ENCODE results near the gene EBF3.

Gene EBF3

DNA sequence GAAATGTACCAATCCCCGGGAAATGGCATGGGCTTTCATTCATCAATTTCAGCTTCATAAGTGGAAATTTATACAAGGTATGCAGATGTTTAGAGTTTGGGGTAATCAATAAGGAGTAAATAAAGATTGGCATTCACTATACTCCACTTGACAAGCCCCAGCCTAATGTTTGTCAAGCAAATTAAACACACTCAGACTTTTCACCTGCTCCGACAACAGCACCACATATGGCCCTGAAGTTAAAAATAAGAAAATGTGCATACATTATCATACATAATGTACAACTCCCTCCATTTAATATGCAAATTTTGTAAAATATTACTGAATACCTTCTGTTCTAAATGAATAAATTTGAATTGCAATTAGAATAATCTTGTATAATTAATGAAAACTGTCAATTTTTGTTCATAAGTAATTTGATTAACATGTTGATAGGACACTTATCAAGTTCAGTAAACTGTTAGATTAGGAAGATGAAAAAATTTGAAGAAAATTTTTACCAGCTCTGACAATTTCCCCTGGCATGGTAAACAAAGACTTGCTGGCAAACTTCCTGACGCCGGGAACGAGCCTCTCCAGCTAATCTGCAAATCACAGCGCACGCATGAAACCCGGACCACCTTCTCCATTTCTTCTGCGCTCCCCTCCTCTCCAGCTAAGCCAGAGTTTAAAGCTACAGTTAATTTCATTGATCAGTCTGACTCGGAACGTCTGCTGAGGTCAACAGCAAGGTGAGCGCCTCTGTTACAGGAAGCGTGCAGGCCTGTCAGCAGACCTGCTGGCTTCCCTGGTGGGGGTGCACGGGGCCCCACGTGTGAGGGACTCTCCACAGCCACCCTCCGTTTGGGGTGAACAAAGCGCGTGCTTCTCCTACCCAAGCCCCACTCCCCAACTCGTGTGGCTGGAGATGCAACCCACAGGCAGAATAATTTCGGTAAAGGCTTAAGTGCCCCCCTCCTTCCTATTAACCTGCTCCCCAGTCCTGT is 70.7 kb downstream of the EBF3 start:
- DNase-seq (ENCODE audit: insufficient read length, low spot score) (no peak), FAIRE-seq (no peak)

DNA sequence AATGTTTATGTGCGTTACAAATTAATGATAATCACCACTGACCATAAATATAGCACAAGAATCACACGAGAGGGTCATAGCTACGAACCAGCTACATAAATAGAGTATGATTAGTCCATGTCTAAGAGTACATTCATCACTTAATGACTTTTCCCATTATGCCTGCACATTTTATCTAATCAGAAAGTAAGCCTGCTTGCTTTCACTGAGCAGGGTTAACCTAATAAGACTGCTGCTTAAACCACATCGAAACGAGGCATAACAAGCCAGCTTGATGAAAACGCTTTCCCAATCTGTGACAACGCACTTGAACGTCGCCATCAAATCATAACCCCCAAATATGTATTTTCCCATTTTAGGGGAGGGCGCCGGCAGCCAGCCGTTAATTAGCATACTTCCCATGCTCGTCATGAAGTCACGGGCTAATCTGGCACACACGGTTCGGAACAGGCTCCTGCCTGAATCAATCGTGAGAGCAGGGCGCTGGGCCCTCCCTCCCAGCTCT is 71.5 kb downstream of the EBF3 start:
- DNase-seq (ENCODE audit: insufficient read length, low spot score) (no peak), FAIRE-seq (no peak)

DNA sequence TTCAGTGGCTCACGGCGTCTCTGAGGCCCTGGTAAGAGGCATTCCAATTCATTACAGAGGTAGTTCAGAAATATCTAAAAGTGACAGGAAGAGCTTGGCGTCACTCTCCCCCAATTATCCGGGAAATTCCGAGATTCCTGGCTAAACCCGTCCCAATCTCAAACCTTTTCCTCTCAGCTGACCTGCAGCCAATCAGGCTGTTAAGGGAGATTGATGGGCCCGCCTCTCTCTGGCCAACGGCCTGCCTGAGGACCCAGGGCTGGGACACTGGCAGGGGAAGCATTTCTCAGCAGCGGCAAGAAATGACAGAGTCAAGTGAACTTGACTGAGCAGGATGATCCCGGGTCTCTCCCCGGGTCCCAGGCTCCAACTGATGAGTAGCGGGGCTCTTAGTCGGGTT is 72.3 kb downstream of the EBF3 start:
- DNase-seq (ENCODE audit: insufficient read length, low spot score) (no peak), FAIRE-seq (no peak)

DNA sequence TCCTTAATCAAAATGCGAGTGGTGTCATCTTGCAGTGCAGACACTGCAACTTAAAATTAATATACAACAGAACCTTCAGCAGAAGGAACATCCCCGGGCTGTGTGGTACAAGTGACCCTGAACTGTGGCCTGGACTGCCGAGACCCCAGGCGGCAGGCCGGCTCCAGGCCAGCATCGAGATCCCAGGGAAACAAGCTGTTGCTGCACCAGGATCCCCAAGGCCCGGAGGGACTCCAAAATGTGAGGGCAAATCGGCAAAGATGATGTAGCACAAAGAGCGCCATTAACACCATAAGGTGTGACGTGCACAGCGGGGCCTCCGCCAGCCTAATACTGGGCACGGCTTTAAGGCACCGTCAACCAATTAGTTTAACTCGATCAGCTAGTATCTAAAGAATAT is 73.9 kb downstream of the EBF3 start:
- no peak for DNase-seq (ENCODE audit: insufficient read length, low spot score)
- FAIRE-seq = no peak

DNA sequence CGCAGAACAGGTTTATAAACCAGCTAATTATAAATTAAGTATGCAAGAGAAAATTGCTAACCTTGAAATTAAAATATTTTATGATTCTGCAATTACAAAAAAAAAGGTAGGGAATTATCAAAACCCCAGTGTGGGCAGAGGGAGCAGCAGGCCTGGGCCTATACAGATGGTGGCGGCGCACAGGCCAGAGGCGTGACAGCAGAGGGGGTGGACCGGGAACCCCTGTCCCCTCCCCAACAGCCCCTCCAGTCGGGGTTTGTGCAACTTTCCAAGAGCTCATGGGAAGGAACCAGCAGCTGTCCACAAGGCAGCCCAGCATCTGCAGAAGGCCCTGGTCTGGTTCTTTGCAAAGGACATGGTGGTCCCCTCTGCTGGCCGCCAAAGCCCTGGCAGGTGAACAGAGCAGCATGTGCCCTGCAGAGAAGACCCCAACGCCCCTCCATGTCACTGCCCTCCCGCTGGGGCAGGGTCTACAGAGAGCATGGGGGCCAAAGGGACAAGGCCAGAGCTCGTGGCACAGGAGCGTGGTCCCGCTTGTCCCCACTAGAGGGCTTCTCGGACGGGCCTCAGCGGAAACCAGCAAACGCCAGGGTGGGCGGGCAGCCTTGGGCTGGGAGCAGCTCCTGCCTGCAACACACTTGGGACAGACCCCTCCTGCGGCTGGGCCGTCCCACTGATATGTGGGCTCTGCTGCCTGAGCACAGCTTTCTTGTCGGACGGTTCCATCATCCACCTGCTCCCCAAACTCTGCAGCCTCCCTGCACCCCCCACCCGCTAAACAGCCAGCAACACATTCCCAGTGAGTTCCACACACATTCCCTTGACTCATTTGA is 75.1 kb downstream of the EBF3 start:
- no peak for FAIRE-seq
- peak; percentile 72 for DNase-seq (ENCODE audit: insufficient read length, low spot score)

DNA sequence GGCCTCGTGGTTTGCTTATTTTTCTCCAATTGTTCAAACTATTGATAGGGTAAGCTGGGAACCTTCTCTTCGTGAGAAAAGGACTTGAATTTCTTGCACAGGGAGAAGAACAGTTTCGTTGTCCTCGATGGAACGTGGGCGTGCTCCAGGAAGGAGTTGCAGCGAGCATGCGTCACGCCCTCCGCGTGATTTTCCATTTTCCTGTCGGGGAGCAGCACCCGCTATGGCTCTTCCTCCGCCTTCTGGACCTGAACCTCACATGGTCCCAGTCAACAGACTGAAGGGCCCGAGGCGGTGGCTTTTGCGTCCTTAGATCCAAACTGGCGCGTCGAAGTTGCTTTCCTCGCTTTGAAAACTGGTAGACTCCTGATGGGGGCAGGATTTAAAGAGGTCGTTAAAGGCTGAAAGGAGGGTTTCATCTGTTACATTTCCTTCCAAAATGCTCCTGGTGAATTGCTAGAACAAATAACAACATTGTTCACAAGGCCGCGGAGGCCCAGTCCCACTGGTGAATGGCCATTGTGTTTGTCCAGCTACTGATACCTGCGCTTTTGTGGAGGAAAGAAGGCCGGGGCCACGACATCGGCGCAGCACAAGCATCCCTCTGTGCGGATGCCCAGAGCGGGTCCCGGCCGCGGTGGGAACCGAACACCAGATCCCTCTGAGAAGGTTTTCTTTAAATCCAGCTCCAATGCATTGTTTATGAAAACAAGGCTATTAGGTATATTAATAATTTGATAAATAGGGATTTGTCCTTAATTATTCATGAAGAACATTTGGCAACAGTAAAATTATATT is 75.9 kb downstream of the EBF3 start:
- FAIRE-seq (no peak), DNase-seq (ENCODE audit: insufficient read length, low spot score) (no peak)

GRCh38 chr10:129887381-129887905 is 76.6 kb downstream of the EBF3 start:
- no peak for FAIRE-seq
- no peak for DNase-seq (ENCODE audit: insufficient read length, low spot score)

GRCh38 chr10:129886263-129886662 is 77.8 kb downstream of the EBF3 start:
- FAIRE-seq (no peak), DNase-seq (ENCODE audit: insufficient read length, low spot score) (no peak)

DNA sequence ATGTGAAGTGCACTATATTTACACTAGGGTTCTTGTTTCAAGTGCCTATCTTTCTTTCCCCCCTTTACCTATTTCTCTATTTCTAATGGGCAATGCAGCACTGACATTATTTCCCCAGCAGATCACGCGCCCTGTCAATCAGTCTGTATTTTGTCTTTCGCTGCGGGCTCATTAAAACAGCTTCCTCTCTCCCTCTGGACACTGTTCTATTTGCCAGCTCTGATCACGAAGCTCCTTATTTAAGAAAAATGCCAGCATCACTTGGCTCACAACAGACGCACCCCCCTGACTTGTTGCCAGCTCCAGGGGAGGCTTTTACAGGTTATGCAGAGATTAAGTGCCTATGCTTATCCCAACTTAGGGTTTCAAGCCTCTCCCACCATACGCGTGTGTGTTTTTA is 78.5 kb downstream of the EBF3 start:
- DNase-seq (ENCODE audit: insufficient read length, low spot score) (no peak), FAIRE-seq (no peak)

DNA sequence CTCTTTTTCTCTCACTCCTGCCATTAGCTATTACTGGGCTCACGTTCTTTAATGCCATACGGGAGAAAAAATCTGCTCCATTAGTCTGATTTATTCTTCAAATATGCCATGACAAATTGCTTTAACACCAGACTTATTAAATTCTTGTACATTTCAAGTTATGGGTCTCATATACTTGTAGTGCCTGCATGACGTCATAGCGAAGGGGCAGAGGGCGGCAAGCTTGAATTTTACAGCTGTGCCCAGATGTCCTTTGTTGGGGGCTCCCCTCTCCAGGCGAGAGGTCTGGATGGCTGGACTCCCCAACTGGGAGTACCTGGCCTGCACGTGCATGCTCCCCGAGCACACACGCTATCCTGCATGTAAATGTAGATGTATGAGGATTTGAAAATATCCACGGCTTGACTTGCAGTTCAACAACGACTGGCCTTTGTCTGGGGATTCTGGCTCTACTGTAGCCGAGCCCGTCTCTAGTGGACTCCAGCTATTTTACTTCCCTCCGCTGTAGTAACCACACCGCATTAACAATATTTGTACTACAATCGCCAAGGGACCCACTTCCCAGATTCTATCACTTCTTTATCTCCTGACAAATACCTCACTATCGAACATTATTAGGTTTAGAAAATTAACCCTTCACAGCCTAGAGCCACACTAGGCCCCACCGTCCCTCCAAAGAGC is 79.5 kb downstream of the EBF3 start:
- no peak for FAIRE-seq

DNA sequence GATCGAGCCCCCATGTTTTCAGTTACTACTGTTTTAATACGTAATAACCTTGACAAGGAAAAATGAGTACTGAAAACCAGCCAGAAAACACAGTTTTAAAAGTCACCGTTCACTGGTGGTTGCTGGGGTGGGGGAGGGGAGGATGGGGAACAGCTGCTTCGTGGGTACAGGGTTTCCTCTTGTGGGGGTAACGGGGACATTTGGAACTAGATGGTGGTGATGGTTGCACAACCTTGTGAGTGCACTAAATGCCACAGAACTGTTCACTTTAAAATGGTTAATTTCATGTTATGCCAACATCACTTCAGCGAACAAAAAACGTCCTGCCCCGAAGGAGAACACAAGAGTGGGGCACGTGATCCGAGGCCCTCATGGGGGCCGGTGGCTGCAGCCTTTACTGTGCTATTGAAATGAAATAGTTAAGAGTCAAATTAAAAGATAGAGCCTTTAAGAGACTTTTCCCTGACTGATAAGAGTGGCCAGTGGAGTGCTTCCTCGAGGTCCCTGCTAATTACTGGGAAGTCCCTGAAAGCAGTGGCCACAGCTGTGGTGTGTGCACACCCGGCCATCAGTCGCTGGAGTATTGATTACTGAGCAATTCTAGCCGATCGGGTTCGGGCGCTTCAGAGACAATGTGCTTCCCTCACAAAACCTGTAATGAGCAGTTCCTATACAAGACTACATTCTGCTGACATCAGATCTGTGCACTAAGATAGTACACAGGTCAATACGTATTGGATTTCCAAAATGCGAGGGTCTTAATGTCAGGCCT is 80.3 kb downstream of the EBF3 start:
- no peak for DNase-seq (ENCODE audit: insufficient read length, low spot score)
- no peak for FAIRE-seq

More for the DNA sequence above, 79.5 kb downstream of the EBF3 start:
- no peak for DNase-seq (ENCODE audit: insufficient read length, low spot score)

GRCh38 chr10:129883029-129883428 is 81.0 kb downstream of the EBF3 start:
- DNase-seq (ENCODE audit: insufficient read length, low spot score) (no peak), FAIRE-seq (no peak)

- no peak for DNase-seq (ENCODE audit: insufficient read length, low spot score)
- no peak for FAIRE-seq
Measured at GRCh38 chr10:129882291-129883010, 81.6 kb downstream of the EBF3 start.

GRCh38 chr10:129881641-129882040 is 82.4 kb downstream of the EBF3 start:
- no peak for DNase-seq (ENCODE audit: insufficient read length, low spot score)
- FAIRE-seq = no peak

DNA sequence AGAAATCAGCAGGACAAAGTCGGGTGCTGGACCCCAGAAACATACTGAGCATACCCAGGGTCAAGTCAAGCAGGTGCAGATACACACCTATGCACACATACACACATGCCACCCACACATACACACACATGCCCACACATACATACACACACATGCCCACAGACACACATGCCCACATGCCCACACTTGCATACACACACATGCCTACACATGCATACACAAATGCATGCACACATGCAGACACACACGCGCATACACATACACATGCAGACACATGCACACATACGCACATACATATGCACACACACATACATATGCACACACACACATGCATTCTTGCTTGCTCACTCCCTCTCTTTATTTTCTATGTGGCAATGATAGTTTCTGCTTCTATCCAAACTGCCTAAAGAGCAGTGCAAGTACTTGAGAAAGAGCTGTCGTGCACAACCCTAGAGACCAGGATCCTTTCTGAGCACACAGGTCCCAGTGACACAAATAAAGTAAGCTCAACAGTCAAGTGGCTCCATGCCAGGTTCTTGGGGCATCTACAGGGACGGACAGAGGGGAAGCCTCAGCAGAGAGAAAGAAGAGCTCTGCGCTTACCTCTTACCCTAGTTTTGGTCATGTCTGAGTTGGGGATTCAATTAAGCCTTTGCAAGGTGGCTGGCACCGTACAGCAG is 83.7 kb downstream of the EBF3 start:
- no peak for DNase-seq (ENCODE audit: insufficient read length, low spot score)
- no peak for FAIRE-seq

DNA sequence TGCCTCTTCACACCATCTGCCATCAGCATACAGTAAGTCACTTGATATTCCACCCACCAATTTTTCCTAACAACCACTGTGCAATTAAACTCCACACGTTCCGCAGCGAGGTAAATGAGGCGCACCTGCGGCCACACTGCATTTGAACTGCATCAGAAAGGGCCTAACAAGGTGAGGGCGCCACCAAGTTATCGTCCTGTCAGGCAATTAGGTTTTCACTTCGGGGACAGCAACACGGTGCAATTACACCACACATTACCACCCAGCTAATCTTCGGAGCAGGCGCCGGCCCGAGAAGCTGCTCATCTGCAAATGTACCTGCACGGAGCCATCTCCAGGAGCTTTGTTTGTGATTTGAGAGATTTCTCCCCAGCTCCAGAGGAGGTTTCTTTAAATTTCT is 84.4 kb downstream of the EBF3 start:
- FAIRE-seq = no peak
- DNase-seq (ENCODE audit: insufficient read length, low spot score) = no peak

GRCh38 chr10:129878835-129879234 is 85.2 kb downstream of the EBF3 start:
- DNase-seq (ENCODE audit: insufficient read length, low spot score) = no peak

More at GRCh38 chr10:129878835-129879234, 85.2 kb downstream of the EBF3 start:
- no peak for FAIRE-seq
